HG03280 (cell line): ENCODE results near the gene PPP5C.
"Not testable (repeated sequence)": the region's sequence is repeated elsewhere in the genome, so short reads cannot be mapped to it uniquely, and the experiment has no call there.

Experiments used
- ATAC-seq: cut with Tn5 transposase; IDR thresholded peaks from one replicate; pipeline ENCODE4 v1.9.1; 2021; ENCODE audit warnings: mild to moderate bottlenecking, moderate library complexity; ENCODE audit not compliant: unreplicated experiment

The PPP5C gene

GRCh38 chr19:46407856-46408663 lies 61.2 kb downstream of the PPP5C start:
- ATAC-seq: no peak

- no peak for ATAC-seq
Observed at GRCh38 chr19:46408664-46409039, 61.8 kb downstream of the PPP5C start.

- ATAC-seq: no peak
Observed at GRCh38 chr19:46409191-46409590, 62.3 kb downstream of the PPP5C start.

GRCh38 chr19:46410205-46411087 lies 63.6 kb downstream of the PPP5C start:
- ATAC-seq: no peak

- ATAC-seq: no peak
Observed at GRCh38 chr19:46411088-46411924, 64.4 kb downstream of the PPP5C start.

- no peak for ATAC-seq
Observed at GRCh38 chr19:46411925-46412649, 65.2 kb downstream of the PPP5C start.

DNA sequence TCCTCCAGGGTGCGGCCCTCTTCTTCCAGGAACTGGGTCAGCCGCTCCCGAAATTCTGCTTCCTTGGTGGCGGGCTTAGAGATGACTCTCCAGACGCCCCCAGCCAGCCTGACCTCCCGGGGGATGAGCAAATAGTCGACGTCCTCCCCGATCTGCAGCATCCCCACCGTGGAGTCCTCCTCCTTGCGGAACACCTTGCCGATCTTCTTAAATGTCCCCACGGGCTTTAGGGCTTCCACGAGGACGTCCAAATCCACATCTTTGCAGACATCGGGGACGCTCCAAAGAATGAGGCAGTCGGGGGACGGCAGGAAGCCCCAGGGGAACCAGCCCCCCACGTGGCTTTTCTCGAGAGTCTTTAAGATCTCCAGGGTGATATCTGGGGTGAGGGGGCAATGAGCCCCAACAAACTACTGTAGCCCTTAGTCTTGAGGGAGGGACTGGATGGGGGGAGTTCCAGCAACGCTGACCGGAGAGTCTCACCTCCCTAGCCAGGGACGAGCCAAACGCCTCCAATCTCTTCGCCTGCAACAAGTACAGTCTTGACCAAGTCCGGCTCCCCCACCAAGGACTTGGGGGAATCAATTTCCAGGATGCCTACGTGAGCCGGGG lies 65.9 kb downstream of the PPP5C start:
- no peak for ATAC-seq

DNA sequence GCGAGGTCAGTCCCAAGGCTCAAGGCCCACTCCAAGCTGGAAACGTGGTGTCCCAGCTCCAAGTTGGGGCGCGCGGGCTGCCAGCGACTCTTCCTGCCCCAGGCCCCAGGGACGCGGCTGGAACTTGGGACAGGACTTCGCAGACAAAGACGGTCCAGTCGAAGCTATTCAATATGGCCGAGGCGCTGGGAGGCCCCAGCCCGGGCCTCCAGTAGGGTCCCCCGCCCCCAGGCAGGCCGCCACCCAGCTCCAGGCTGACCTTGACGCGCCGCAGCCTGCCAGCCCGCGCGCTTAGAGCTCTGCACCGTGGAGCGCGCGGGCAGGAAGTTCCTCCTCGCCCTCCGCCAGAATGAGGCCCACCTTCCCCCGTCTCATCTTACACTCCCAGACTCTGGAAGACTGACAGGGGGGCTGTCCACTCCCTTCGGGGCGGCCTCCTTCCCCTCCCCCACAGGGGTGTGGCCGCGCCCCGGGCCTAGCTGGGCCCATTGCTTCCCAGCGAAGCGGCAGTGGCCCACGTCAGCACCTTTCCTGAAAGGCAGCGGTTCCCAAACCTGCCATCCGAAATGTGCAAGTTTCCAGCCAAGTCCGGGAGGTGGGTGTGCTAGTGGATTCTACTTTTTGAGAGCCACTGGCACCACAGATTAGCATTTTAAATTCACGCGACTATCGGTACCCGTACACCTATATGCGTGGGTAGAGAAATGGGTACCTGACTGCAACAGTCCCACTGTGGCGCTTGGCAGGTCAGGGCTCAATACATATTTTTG lies 66.6 kb downstream of the PPP5C start, which contains the start of gene CCDC8:
Gene CCDC8, minus strand, starts transcription at position 303 of the 770 bp plus-strand sequence. CDS start 754 bp downstream, outside the sequence.
- ATAC-seq: no peak

DNA sequence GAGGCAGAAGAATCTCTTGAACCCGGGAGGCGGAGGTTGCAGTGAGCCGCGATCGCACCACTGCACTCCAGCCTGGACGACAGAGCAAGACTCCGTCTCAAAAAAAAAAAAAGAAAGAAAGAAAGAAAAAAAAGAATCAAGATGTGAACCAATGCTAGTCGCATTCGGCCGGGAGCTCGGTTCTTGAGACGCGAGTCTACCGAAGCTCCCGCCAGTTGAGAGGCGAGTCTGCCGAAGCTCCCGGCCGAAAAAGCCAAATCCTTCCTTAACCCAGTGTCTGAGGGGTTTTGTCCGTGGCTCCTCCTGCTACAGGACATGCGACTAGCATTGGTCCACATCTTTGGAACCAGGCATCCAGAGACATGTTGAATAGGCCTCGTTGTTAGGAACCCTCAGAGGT lies 68.0 kb downstream of the PPP5C start:
- ATAC-seq: not testable (repeated sequence)

DNA sequence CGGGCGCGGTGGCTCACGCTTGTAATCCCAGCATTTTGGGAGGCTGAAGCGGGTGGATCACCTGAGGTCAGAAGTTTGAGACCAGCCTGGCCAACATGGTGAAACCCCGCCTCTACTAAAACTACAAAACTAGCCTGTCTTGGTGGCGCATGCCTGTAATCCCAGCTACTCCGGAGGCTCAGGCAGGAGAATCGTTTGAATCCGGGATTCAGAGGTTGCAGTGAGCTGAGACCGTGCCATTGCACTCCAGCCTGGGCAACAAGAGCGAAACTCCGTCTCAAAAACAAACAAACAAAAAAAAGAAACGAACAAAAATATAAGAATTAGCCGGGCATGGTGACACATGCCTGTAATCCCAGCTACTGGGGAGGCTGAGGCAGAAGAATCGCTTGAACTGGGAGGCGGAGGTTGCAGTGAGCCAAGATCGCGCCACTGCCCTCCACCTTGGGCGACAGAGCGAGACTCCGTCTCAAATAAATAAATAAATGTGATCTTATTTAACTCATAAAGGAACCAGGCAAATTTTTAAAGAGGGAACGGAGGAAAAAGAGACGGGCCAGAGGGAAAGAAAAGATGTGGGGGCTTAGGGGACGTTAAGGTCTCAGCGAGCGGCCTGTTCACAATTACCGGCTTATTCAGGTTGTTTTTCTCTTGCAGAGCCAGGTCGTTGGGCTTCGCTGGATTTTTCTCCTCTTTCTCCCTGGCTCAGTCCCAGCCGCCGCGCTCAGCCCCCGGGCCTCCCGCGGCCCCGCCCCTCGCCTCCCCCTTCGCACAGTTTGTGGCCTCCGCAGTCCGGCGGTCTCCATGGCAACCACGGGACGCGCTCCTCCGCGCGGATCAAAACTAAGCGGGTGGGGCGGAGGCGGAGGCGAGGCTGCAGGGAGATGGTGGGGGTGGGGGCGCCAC lies 69.2 kb downstream of the PPP5C start:
- ATAC-seq: not testable (repeated sequence)

GRCh38 chr19:46420056-46420455 lies 73.2 kb downstream of the PPP5C start:
- ATAC-seq: no peak

DNA sequence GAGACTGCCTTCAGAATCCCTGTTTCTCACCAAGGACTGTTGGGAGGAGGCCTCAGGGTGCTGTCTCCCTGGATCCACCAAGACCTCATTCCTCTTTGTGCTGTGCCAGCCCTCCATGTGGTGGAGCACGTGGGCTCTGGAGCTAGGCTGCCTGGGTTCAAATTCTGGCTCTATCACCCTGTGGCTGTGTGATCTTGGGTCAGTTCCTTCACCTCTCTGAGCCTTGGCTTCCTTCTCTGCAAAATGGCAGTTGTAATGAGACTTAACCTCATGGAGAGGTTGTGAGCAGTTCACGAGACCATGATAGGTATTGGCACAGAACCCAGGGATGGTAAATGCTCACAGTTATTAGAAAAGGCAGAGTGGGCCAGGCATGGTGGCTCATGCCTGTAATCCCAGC lies 75.5 kb downstream of the PPP5C start:
- no peak for ATAC-seq

- ATAC-seq: no peak
Observed at GRCh38 chr19:46423188-46423587, 76.3 kb downstream of the PPP5C start.

GRCh38 chr19:46426035-46426505 lies 79.2 kb downstream of the PPP5C start:
- ATAC-seq: no peak

GRCh38 chr19:46426506-46427162 lies 79.7 kb downstream of the PPP5C start:
- no peak for ATAC-seq

GRCh38 chr19:46427518-46428045 lies 80.7 kb downstream of the PPP5C start:
- no peak for ATAC-seq
